Breast epithelium (tissue), 4 donors: ENCODE data around the gene NANOS2. TPM values are rescaled to one million over a fixed set of nuclear protein-coding genes. Genes with fewer than 3 reads are reported as not detected.

Experiments used
- DNase-seq, 2 donors: peaks; one replicate each; pipeline ENCODE4 v3.0.0-alpha.2; 2019; ENCODE audit warnings: low spot score in 2 of 2
- H3K27ac ChIP-seq, 2 donors: fragments of 200-600 bp; sonication (generic) in 1 of 2; one replicate each; pipeline ENCODE4 v1.5.1; 2016 to 2019; ENCODE audit warnings: mild to moderate bottlenecking in 1 of 2
- H3K27me3 ChIP-seq, 2 donors: fragments of 200-600 bp; sonication (generic) in 1 of 2; one replicate each; pipeline versions ENCODE4 v1.5.1 to v1.6.0; 2017 to 2019; ENCODE audit warnings: control low read depth in 1 of 2, mild to moderate bottlenecking in 1 of 2
- H3K36me3 ChIP-seq: fragments of 200-600 bp; one replicate; pipeline ENCODE4 v1.5.1; 2019
- H3K4me1 ChIP-seq, 2 donors: fragments of 200-600 bp; sonication (generic); one replicate each; pipeline ENCODE4 v1.5.1; 2016 to 2019; ENCODE audit warnings: control low read depth in 1 of 2
- H3K4me3 ChIP-seq, 3 donors: fragments of 200-600 bp; sonication (generic); 1 replicate in 2 of 3; 2 replicates in 1 of 3; pipeline ENCODE4 v1.5.1; 2016 to 2019; ENCODE audit warnings: mild to moderate bottlenecking in 3 of 3, moderate library complexity in 2 of 3
- H3K9me3 ChIP-seq, 2 donors: fragments of 200-600 bp; sonication (generic) in 1 of 2; one replicate each; pipeline ENCODE4 v1.5.1; 2016 to 2019; ENCODE audit warnings: control low read depth in 1 of 2
- POLR2A ChIP-seq: fragments of 450-650 bp; IDR thresholded peaks from one replicate; pipeline ENCODE4 v1.6.1; 2016; ENCODE audit warnings: antibody characterized with exemption, mild to moderate bottlenecking, moderate library complexity
- POLR2AphosphoS5 ChIP-seq, 3 donors: sonication (generic); formaldehyde crosslinking; IDR thresholded peaks; one replicate each; pipeline ENCODE4 v1.6.1; 2017; ENCODE audit warnings: antibody characterized with exemption in 3 of 3
- intact Hi-C: fragments of 100-400 bp; cut with DNase I; formaldehyde crosslinking; loops from one replicate; pipeline ENCODE4 v1.15.1; 2023; ENCODE audit warnings: low total_unique reads
- total RNA-seq, 3 donors: library from RNA; depleted of rRNA; stranded (reverse); fragments of >200 nt; gene quantifications; one replicate each; pipeline ENCODE4 v1.1.0, GENCODE V29; 2016
- TF ChIP-seq, protein P1 (sequence below), 3 donors: fragments of 450-650 bp; IDR thresholded peaks; one replicate each; pipeline ENCODE4 v1.5.1; 2016 to 2017; ENCODE audit warnings: antibody characterized with exemption in 3 of 3, mild to moderate bottlenecking in 3 of 3, moderate library complexity in 3 of 3

NANOS2 gene
- total RNA-seq, 3 donors from 2014 or later, result not detected

- H3K36me3 ChIP-seq, result no peaks in the 10 kb centered on the region
- peak; percentile 82 to 89 for DNase-seq
- peak in 2 of 3 donors; percentile 11 to 55 for TF ChIP-seq POLR2AphosphoS5 (IDR thresholded peaks at IDR 0.05)
- TF ChIP-seq, protein P1, sequence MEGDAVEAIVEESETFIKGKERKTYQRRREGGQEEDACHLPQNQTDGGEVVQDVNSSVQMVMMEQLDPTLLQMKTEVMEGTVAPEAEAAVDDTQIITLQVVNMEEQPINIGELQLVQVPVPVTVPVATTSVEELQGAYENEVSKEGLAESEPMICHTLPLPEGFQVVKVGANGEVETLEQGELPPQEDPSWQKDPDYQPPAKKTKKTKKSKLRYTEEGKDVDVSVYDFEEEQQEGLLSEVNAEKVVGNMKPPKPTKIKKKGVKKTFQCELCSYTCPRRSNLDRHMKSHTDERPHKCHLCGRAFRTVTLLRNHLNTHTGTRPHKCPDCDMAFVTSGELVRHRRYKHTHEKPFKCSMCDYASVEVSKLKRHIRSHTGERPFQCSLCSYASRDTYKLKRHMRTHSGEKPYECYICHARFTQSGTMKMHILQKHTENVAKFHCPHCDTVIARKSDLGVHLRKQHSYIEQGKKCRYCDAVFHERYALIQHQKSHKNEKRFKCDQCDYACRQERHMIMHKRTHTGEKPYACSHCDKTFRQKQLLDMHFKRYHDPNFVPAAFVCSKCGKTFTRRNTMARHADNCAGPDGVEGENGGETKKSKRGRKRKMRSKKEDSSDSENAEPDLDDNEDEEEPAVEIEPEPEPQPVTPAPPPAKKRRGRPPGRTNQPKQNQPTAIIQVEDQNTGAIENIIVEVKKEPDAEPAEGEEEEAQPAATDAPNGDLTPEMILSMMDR (IDR thresholded peaks at IDR 0.05), result peak; percentile 88 to 97 (median 95)
- no peak for TF ChIP-seq POLR2A
- peaks cover 18 to 27% of the 10 kb centered on the region in 2 donors for H3K4me1 ChIP-seq
- peak overlapping the region; percentile 56 to 73 for H3K27ac ChIP-seq
- intact Hi-C loops, result no loop called here
- H3K27me3 ChIP-seq, result peaks cover 0 to 2% of the 10 kb centered on the region in 2 donors
- peak overlapping the region in 2 of 3 donors; percentile 80 to 86 for H3K4me3 ChIP-seq
- H3K9me3 ChIP-seq, result no peaks in the 10 kb centered on the region
These were observed 31.7 kb downstream of the NANOS2 start for GRCh38 chr19:45882652-45883585.

- peak overlapping the region in 2 of 3 donors; percentile 80 to 86 for H3K4me3 ChIP-seq
- intact Hi-C loops, result no loop called here
- H3K9me3 ChIP-seq, result no peaks in the 10 kb centered on the region
- no peaks in the 10 kb centered on the region for H3K36me3 ChIP-seq
- DNase-seq, result no peak
- peaks cover 0 to 2% of the 10 kb centered on the region in 2 donors for H3K27me3 ChIP-seq
- peaks cover 27% of the 10 kb centered on the region in 2 donors for H3K4me1 ChIP-seq
- TF ChIP-seq POLR2AphosphoS5 (IDR thresholded peaks at IDR 0.05) (no peak), POLR2A (no peak)
- TF ChIP-seq, protein P1 (IDR thresholded peaks at IDR 0.05), result no peak
- H3K27ac ChIP-seq, result peak overlapping the region; percentile 56 to 73
These were observed 32.6 kb downstream of the NANOS2 start for GRCh38 chr19:45881909-45882528.

DNA sequence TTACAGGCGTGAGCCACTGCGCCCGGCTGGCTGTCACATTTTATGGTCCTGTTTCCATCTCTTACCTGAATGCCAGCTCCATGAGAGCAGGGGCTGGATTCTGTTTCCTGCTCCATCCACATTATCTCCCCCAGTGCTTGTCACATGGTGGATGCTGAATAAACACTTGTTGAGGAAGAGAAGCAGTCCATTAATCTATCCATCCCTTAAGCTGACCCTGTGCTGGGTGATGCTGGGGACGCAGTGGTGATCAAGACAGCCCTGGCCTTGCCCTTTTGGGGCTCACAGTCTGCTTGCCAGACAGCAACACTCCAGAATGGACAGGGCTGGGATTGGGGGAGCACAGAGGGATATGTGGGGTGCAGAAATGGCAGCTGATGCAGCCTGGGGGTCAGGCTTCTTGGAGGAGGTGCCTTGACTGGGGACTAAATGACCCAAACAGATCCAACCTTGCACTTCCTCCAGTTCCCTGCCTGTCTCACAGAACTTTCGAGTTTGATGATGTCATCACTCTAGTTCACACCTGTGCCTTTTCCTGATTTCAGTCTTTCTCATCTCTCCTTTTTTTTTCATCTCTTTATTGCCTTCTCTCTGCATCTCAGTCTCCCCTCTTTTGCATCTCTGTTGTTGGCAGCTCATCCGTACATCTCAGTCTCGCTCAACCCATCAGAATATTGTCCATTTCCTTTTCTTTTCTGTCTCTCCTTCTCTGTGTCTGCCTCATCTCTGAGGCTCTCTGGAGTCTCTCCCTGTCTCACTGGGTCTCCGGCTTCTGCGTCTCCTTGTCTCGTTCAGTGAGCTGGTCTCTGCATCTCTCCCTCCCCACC, 33.3 kb downstream of the NANOS2 start:
- TF ChIP-seq, protein P1 (IDR thresholded peaks at IDR 0.05), result no peak
- TF ChIP-seq POLR2A, result no peak
- TF ChIP-seq POLR2AphosphoS5 (IDR thresholded peaks at IDR 0.05), result no peak
- Histone ChIP-seq H3K27me3 (peaks cover 0 to 2% of the 10 kb centered on the region in 2 donors), H3K27ac (no peak overlapping the region), H3K36me3 (no peaks in the 10 kb centered on the region), H3K4me1 (peaks cover 27 to 30% of the 10 kb centered on the region in 2 donors), H3K9me3 (no peaks in the 10 kb centered on the region), H3K4me3 (no peak overlapping the region)
- intact Hi-C loops, result no loop called here
- DNase-seq, result no peak

- Histone ChIP-seq H3K27ac (peak overlapping the region in 1 of 2 donors; percentile 95), H3K36me3 (no peaks in the 10 kb centered on the region), H3K4me3 (no peak overlapping the region), H3K4me1 (peaks cover 25 to 29% of the 10 kb centered on the region in 2 donors), H3K27me3 (no peaks in the 10 kb centered on the region), H3K9me3 (no peaks in the 10 kb centered on the region)
- no peak for DNase-seq
- TF ChIP-seq, protein P1 (IDR thresholded peaks at IDR 0.05), result no peak
- no peak for TF ChIP-seq POLR2A
- TF ChIP-seq POLR2AphosphoS5 (IDR thresholded peaks at IDR 0.05), result no peak
- intact Hi-C loops, result no loop called here
These were observed 34.6 kb downstream of the NANOS2 start for GRCh38 chr19:45879971-45880370.
